SK-N-SH (cell line): Measurements from ENCODE around the gene AFAP1.

ENCODE experiments used
- FOXM1 ChIP-seq: IDR thresholded peaks from 2 replicates; pipeline ENCODE4 v1.4.0; 2012; ENCODE audit warnings: low read depth, mild to moderate bottlenecking
- MEF2A ChIP-seq: IDR thresholded peaks from 2 replicates; pipeline ENCODE4 v1.4.0; 2012; ENCODE audit warnings: low read depth, borderline replicate concordance
- TF ChIP-seq, protein P1 (sequence below): fragments of 200-600 bp; sonication (generic); IDR thresholded peaks from 2 replicates; pipeline ENCODE4 v1.6.1; 2017; ENCODE audit warnings: antibody characterized with exemption, mild to moderate bottlenecking, moderate library complexity

- TF ChIP-seq MEF2A (no peak), FOXM1 (no peak)
- TF ChIP-seq, protein P1, sequence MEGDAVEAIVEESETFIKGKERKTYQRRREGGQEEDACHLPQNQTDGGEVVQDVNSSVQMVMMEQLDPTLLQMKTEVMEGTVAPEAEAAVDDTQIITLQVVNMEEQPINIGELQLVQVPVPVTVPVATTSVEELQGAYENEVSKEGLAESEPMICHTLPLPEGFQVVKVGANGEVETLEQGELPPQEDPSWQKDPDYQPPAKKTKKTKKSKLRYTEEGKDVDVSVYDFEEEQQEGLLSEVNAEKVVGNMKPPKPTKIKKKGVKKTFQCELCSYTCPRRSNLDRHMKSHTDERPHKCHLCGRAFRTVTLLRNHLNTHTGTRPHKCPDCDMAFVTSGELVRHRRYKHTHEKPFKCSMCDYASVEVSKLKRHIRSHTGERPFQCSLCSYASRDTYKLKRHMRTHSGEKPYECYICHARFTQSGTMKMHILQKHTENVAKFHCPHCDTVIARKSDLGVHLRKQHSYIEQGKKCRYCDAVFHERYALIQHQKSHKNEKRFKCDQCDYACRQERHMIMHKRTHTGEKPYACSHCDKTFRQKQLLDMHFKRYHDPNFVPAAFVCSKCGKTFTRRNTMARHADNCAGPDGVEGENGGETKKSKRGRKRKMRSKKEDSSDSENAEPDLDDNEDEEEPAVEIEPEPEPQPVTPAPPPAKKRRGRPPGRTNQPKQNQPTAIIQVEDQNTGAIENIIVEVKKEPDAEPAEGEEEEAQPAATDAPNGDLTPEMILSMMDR, result no peak
These were observed 115.4 kb downstream of the AFAP1 start for GRCh38 chr4:7824218-7824617.
